H1 (cell line): ENCODE data around the gene EXOC6. TPM values are rescaled to one million over a fixed set of nuclear protein-coding genes. Genes with fewer than 3 reads are reported as not detected.

ENCODE experiments used
- ASH2L ChIP-seq: fragments of 200-600, 300-600 bp; sonication (generic); IDR thresholded peaks from one replicate; pipeline ENCODE4 v1.7.1; 2017; ENCODE audit warnings: low read length
- CREB1 ChIP-seq: IDR thresholded peaks from 2 replicates; pipeline ENCODE4 v1.6.1; 2012; ENCODE audit warnings: inconsistent platforms
- POLR2A ChIP-seq, 2 experiments: IDR thresholded peaks; 1 replicate in 1 of 2; 2 replicates in 1 of 2; pipeline ENCODE4 v1.6.1; 2011; ENCODE audit warnings: low read depth in 2 of 2, low read length in 2 of 2, mild to moderate bottlenecking in 2 of 2; ENCODE audit errors: control extremely low read depth in 1 of 2
- SAP30 ChIP-seq: fragments of 300-600 bp; sonication (generic); IDR thresholded peaks from 2 replicates; pipeline ENCODE4 v1.7.1; 2012; ENCODE audit warnings: low read length, moderate library complexity, mild to moderate bottlenecking, inconsistent platforms; ENCODE audit not compliant: insufficient read depth, insufficient replicate concordance
- SIRT6 ChIP-seq: IDR thresholded peaks from one replicate; pipeline ENCODE4 v1.7.1; 2012; ENCODE audit warnings: low read length, inconsistent platforms
- USF2 ChIP-seq: IDR thresholded peaks from 2 replicates; pipeline ENCODE4 v1.6.1; 2011; ENCODE audit warnings: low read length, improper control_type of control experiment
- polyA plus RNA-seq, 7 experiments: library from polyadenylated mRNA; depleted of rRNA in 3 of 7; stranded (reverse) in 5 of 7; unstranded in 2 of 7; fragments of >200 nt in 5 of 7; fragments of 200-250 nt in 2 of 7; gene quantifications; 1 replicate in 5 of 7; 2 replicates in 1 of 7; 4 replicates in 1 of 7; pipeline versions ENCODE4 v1.2.1 to v1.2.3, GENCODE V29; 2011 to 2013; ENCODE audit warnings: missing spikeins in 2 of 7, mixed read lengths in 2 of 7
- total RNA-seq: library from RNA; stranded (reverse); fragmentation: NEBNext Ultra II Directional; extraction: Animal tissue kit (Norgen Biotek cat#: 25700); gene quantifications from 2 replicates; pipeline ENCODE4 v1.2.1, GENCODE V29; 2021

EXOC6 gene
- total and polyA plus RNA-seq, 2 of the 8 experiments (the other 6 are each of a cell fraction or from before 2014, with no cell fraction given): 1.7 to 4.5 TPM

- TF ChIP-seq SIRT6 (no peak), USF2 (no peak), ASH2L (no peak), POLR2A (IDR thresholded peaks at IDR 0.05; ENCODE audit: control extremely low read depth in 1 of 2, low read depth in 2 of 2, low read length in 2 of 2) (no peak), SAP30 (no peak), CREB1 (no peak)
These were observed 1.3 kb downstream of the EXOC6 start (continued) for GRCh38 chr10:92849576-92850090.
